Astrocyte (in vitro differentiated cells and primary cell): Measurements from ENCODE around the gene C5orf15. TPM values are rescaled to one million over a fixed set of nuclear protein-coding genes. Genes with fewer than 3 reads are reported as not detected.

Experiments used
- DNase-seq: peaks from one replicate; pipeline ENCODE4 v3.0.0-alpha.2; 2010; ENCODE audit warnings: low read depth
- FAIRE-seq: peaks from 2 replicates; lab custom pipeline; 2011; peaks lifted over from hg19 to GRCh38; lab: Jason Lieb, UNC
- H2AFZ ChIP-seq: 2 replicates; pipeline ENCODE4 v1.6.0; 2012; ENCODE audit warnings: low read depth, low read length, inconsistent platforms
- H3K27ac ChIP-seq: 2 replicates; pipeline ENCODE4 v1.5.1; 2011; ENCODE audit warnings: low read depth, low read length, inconsistent platforms
- H3K27me3 ChIP-seq: 2 replicates; pipeline ENCODE4 v1.6.0; 2011; ENCODE audit warnings: low read length, inconsistent platforms; ENCODE audit not compliant: insufficient read depth
- H3K36me3 ChIP-seq: 2 replicates; pipeline ENCODE4 v1.5.1; 2011; ENCODE audit warnings: low read length, inconsistent platforms; ENCODE audit not compliant: insufficient read depth
- H3K4me1 ChIP-seq: 2 replicates; pipeline ENCODE4 v1.5.1; 2011; ENCODE audit warnings: low read length, inconsistent platforms; ENCODE audit not compliant: insufficient read depth
- H3K4me2 ChIP-seq: 2 replicates; pipeline ENCODE4 v1.6.0; 2012; ENCODE audit warnings: low read length, inconsistent platforms
- H3K4me3 ChIP-seq: 2 replicates; pipeline ENCODE4 v1.5.1; 2011; ENCODE audit warnings: low read depth, mild to moderate bottlenecking, low read length, inconsistent platforms; ENCODE audit not compliant: insufficient read depth
- H3K79me2 ChIP-seq: 2 replicates; pipeline ENCODE4 v1.6.0; 2012; ENCODE audit warnings: mild to moderate bottlenecking, low read length, inconsistent platforms; ENCODE audit not compliant: insufficient read depth
- H3K9ac ChIP-seq: 2 replicates; pipeline ENCODE4 v1.6.0; 2012; ENCODE audit warnings: mild to moderate bottlenecking, low read length, inconsistent platforms
- H3K9me3 ChIP-seq: 2 replicates; pipeline ENCODE4 v1.5.1; 2012; ENCODE audit warnings: low read depth, mild to moderate bottlenecking, low read length, inconsistent platforms; ENCODE audit not compliant: insufficient read depth
- H4K20me1 ChIP-seq: 2 replicates; pipeline ENCODE4 v1.6.0; 2012; ENCODE audit warnings: low read length, inconsistent platforms; ENCODE audit not compliant: insufficient read depth
- H3K27ac Mint-ChIP-seq: one replicate; pipeline ENCODE4 v1.8.0; 2021; ENCODE audit warnings: mild to moderate bottlenecking, mixed read lengths; ENCODE audit not compliant: unreplicated experiment
- H3K27me3 Mint-ChIP-seq: one replicate; pipeline ENCODE4 v1.8.0; 2021; ENCODE audit warnings: low read depth, mixed read lengths; ENCODE audit not compliant: unreplicated experiment
- H3K36me3 Mint-ChIP-seq: one replicate; pipeline ENCODE4 v1.8.0; 2021; ENCODE audit warnings: low read depth, mixed read lengths; ENCODE audit not compliant: unreplicated experiment
- H3K4me1 Mint-ChIP-seq: one replicate; pipeline ENCODE4 v1.8.0; 2021; ENCODE audit warnings: low read depth, mixed read lengths; ENCODE audit not compliant: unreplicated experiment
- H3K4me3 Mint-ChIP-seq: one replicate; pipeline ENCODE4 v1.8.0; 2021; ENCODE audit warnings: mild to moderate bottlenecking, moderate library complexity, mixed read lengths; ENCODE audit not compliant: unreplicated experiment
- H3K9me3 Mint-ChIP-seq: one replicate; pipeline ENCODE4 v1.8.0; 2021; ENCODE audit warnings: mild to moderate bottlenecking, mixed read lengths; ENCODE audit not compliant: unreplicated experiment
- CTCF ChIP-seq: IDR thresholded peaks from 2 replicates; pipeline ENCODE4 v1.5.1; 2011; ENCODE audit warnings: low read depth, mild to moderate bottlenecking, inconsistent platforms, low read length, moderate library complexity; ENCODE audit not compliant: insufficient read depth
- EZH2 ChIP-seq: IDR thresholded peaks from 2 replicates; pipeline ENCODE4 v1.6.1; 2012; ENCODE audit warnings: mild to moderate bottlenecking, low read length, inconsistent platforms; ENCODE audit not compliant: insufficient read depth
- total RNA-seq: library from RNA; stranded (reverse); gene quantifications from 2 replicates; pipeline ENCODE4 v1.2.1, GENCODE V29; 2021

Gene C5orf15
- total RNA-seq, 1 donor from 2014 or later: 88.8 TPM

- Histone ChIP-seq H3K4me1 (peaks cover 7% of the 10 kb centered on the region), H3K4me2 (no peak overlapping the region), H3K27me3 (no peaks in the 10 kb centered on the region), H2AFZ (no peak overlapping the region), H3K9me3 (no peaks in the 10 kb centered on the region), H3K36me3 (no peaks in the 10 kb centered on the region), H3K4me3 (no peak overlapping the region), H3K9ac (no peak overlapping the region), H4K20me1 (no peaks in the 10 kb centered on the region), H3K79me2 (no peaks in the 10 kb centered on the region), H3K27ac (no peak overlapping the region)
- H3K4me1 Mint-ChIP-seq: no peaks in the 10 kb centered on the region
- TF ChIP-seq EZH2: no peak
- TF ChIP-seq CTCF: no peak
- H3K9me3 Mint-ChIP-seq: peaks cover 6% of the 10 kb centered on the region
- no peak for FAIRE-seq
- no peak for DNase-seq
- H3K27ac Mint-ChIP-seq: no peak overlapping the region
- peaks cover 3% of the 10 kb centered on the region for H3K27me3 Mint-ChIP-seq
- H3K4me3 Mint-ChIP-seq: no peak overlapping the region
- H3K36me3 Mint-ChIP-seq: no peaks in the 10 kb centered on the region
These were observed 33.4 kb downstream of the C5orf15 start for GRCh38 chr5:133934822-133935666.

GRCh38 chr5:133934311-133934710, 34.1 kb downstream of the C5orf15 start:
- no peaks in the 10 kb centered on the region for H4K20me1 ChIP-seq
- H3K9ac ChIP-seq: no peak overlapping the region
- Mint-ChIP-seq H3K4me3 (no peak overlapping the region), H3K27me3 (peaks cover 5% of the 10 kb centered on the region), H3K4me1 (no peaks in the 10 kb centered on the region), H3K27ac (no peak overlapping the region), H3K9me3 (peaks cover 6% of the 10 kb centered on the region), H3K36me3 (no peaks in the 10 kb centered on the region)
- DNase-seq (no peak), FAIRE-seq (no peak)
- H3K4me1 ChIP-seq: peaks cover 11% of the 10 kb centered on the region
- H3K36me3 ChIP-seq: no peaks in the 10 kb centered on the region
- no peaks in the 10 kb centered on the region for H3K9me3 ChIP-seq
- H3K27ac ChIP-seq: no peak overlapping the region
- TF ChIP-seq CTCF (no peak), EZH2 (no peak)
- H2AFZ ChIP-seq: no peak overlapping the region
- no peaks in the 10 kb centered on the region for H3K27me3 ChIP-seq
- H3K4me2 ChIP-seq: no peak overlapping the region
- no peaks in the 10 kb centered on the region for H3K79me2 ChIP-seq
- no peak overlapping the region for H3K4me3 ChIP-seq

- peaks cover 8% of the 10 kb centered on the region for H3K27me3 Mint-ChIP-seq
- H3K27ac Mint-ChIP-seq: peak overlapping the region; percentile 41
- FAIRE-seq: no peak
- Histone ChIP-seq H3K27ac (no peak overlapping the region), H2AFZ (no peak overlapping the region), H3K79me2 (no peaks in the 10 kb centered on the region), H3K9ac (no peak overlapping the region), H3K27me3 (no peaks in the 10 kb centered on the region), H3K4me3 (no peak overlapping the region), H3K36me3 (no peaks in the 10 kb centered on the region), H3K4me2 (no peak overlapping the region), H4K20me1 (no peaks in the 10 kb centered on the region), H3K4me1 (peaks cover 11% of the 10 kb centered on the region), H3K9me3 (no peaks in the 10 kb centered on the region)
- H3K4me3 Mint-ChIP-seq: no peak overlapping the region
- H3K9me3 Mint-ChIP-seq: peaks cover 6% of the 10 kb centered on the region
- TF ChIP-seq EZH2 (no peak), CTCF (no peak)
- H3K36me3 Mint-ChIP-seq: no peaks in the 10 kb centered on the region
- DNase-seq: no peak
- H3K4me1 Mint-ChIP-seq: no peaks in the 10 kb centered on the region
These were observed 34.6 kb downstream of the C5orf15 start for GRCh38 chr5:133933670-133934295.
